Mesothelial cell of epicardium (in vitro differentiated cells): Measurements from ENCODE around the gene SNAPC3. TPM values are rescaled to one million over a fixed set of nuclear protein-coding genes. Genes with fewer than 3 reads are reported as not detected.
A peak's percentile ranks its signal among the peaks of the same experiment; 100 is the strongest.

ENCODE experiments used
- DNase-seq, 2 experiments: peaks; one replicate each; pipeline ENCODE4 v3.0.0; 2021; ENCODE audit warnings: low spot score in 2 of 2; ENCODE audit not compliant: unreplicated experiment in 2 of 2
- H3K27ac Mint-ChIP-seq: 2 replicates; pipeline ENCODE4 v1.8.0; 2021; ENCODE audit warnings: mixed read lengths
- H3K27me3 Mint-ChIP-seq: 2 replicates; pipeline ENCODE4 v1.8.0; 2021; ENCODE audit warnings: low read depth, mixed read lengths
- H3K36me3 Mint-ChIP-seq: 2 replicates; pipeline ENCODE4 v1.8.0; 2021; ENCODE audit warnings: mixed read lengths
- H3K4me1 Mint-ChIP-seq: 2 replicates; pipeline ENCODE4 v1.8.0; 2021; ENCODE audit warnings: mixed read lengths
- H3K4me3 Mint-ChIP-seq: 2 replicates; pipeline ENCODE4 v1.8.0; 2021; ENCODE audit warnings: mild to moderate bottlenecking, moderate library complexity, mixed read lengths
- H3K9me3 Mint-ChIP-seq: 2 replicates; pipeline ENCODE4 v1.8.0; 2021; ENCODE audit warnings: mixed read lengths
- total RNA-seq: library from RNA; stranded (reverse); gene quantifications from 3 replicates; pipeline ENCODE4 v1.2.1, GENCODE V29; 2021
- TF ChIP-seq, protein P1 (sequence below): fragments of 200-600 bp; sonication (generic); IDR thresholded peaks from one replicate; pipeline ENCODE4 v1.5.0; 2021; ENCODE audit warnings: antibody characterized with exemption; ENCODE audit not compliant: unreplicated experiment

Gene SNAPC3
- total RNA-seq, 1 donor from 2014 or later = 43.5 TPM

DNA sequence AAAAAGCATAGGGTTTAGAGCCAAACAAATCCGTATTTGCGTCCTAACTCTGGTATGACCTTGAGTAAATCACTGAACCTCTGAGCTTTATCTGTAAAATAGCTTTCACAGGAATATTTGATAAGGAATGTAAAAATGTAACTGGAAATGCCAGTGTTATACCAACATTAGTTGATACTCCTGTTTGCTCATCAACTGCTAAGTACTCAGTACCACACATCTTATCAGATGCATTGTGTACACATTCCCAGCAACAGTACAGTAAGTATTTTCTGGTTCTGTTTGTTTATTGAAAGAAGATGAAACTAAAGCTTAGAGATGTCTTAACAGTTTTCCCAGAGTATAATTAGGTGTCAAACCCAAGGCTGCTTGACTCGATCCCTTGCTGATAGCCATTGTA is 21.5 kb downstream of the SNAPC3 start:
- DNase-seq = no peak
- no peak overlapping the region for H3K27ac Mint-ChIP-seq
- TF ChIP-seq, protein P1, sequence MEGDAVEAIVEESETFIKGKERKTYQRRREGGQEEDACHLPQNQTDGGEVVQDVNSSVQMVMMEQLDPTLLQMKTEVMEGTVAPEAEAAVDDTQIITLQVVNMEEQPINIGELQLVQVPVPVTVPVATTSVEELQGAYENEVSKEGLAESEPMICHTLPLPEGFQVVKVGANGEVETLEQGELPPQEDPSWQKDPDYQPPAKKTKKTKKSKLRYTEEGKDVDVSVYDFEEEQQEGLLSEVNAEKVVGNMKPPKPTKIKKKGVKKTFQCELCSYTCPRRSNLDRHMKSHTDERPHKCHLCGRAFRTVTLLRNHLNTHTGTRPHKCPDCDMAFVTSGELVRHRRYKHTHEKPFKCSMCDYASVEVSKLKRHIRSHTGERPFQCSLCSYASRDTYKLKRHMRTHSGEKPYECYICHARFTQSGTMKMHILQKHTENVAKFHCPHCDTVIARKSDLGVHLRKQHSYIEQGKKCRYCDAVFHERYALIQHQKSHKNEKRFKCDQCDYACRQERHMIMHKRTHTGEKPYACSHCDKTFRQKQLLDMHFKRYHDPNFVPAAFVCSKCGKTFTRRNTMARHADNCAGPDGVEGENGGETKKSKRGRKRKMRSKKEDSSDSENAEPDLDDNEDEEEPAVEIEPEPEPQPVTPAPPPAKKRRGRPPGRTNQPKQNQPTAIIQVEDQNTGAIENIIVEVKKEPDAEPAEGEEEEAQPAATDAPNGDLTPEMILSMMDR = no peak
- peaks cover 73% of the 10 kb centered on the region for H3K36me3 Mint-ChIP-seq
- peaks cover 16% of the 10 kb centered on the region for H3K9me3 Mint-ChIP-seq
- H3K4me1 Mint-ChIP-seq = no peaks in the 10 kb centered on the region
- no peak overlapping the region for H3K4me3 Mint-ChIP-seq
- no peaks in the 10 kb centered on the region for H3K27me3 Mint-ChIP-seq

DNA sequence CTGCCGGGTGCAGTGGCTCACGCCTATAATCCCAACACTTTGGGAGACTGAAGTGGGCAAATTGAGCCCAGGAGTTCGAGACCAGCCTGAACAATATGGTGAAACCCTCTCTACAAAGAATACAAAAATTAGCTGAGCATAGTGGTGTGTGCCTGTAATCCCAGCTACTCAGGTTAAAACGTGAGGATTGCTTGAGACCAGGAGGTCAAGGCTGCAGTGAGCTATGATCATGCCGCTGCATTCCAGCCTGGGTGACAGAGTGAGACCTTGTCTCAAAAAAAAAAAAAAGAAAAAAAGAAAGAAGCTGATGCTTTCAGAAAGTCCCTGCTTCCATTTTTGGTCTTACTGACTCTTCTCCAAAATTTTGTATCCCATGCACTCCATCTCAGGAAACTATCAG is 31.3 kb downstream of the SNAPC3 start:
- Mint-ChIP-seq H3K27me3 (no peaks in the 10 kb centered on the region), H3K4me1 (no peaks in the 10 kb centered on the region), H3K4me3 (no peak overlapping the region), H3K27ac (no peak overlapping the region), H3K36me3 (peaks cover 40% of the 10 kb centered on the region), H3K9me3 (peaks cover 3% of the 10 kb centered on the region)
- no peak for DNase-seq
- TF ChIP-seq, protein P1 = no peak

- H3K27me3 Mint-ChIP-seq = no peaks in the 10 kb centered on the region
- H3K36me3 Mint-ChIP-seq = peaks cover 35% of the 10 kb centered on the region
- TF ChIP-seq, protein P1 = no peak
- no peak for DNase-seq
- H3K4me3 Mint-ChIP-seq = no peak overlapping the region
- H3K9me3 Mint-ChIP-seq = no peaks in the 10 kb centered on the region
- H3K4me1 Mint-ChIP-seq = no peaks in the 10 kb centered on the region
- H3K27ac Mint-ChIP-seq = no peak overlapping the region
Observed at GRCh38 chr9:15461056-15461455, 38.4 kb downstream of the SNAPC3 start.

- DNase-seq = no peak
- no peaks in the 10 kb centered on the region for H3K27me3 Mint-ChIP-seq
- no peak overlapping the region for H3K4me3 Mint-ChIP-seq
- no peaks in the 10 kb centered on the region for H3K9me3 Mint-ChIP-seq
- H3K36me3 Mint-ChIP-seq = peaks cover 35% of the 10 kb centered on the region
- H3K4me1 Mint-ChIP-seq = no peaks in the 10 kb centered on the region
- no peak overlapping the region for H3K27ac Mint-ChIP-seq
- TF ChIP-seq, protein P1 = no peak
Observed at GRCh38 chr9:15461601-15462000, 38.9 kb downstream of the SNAPC3 start.

- TF ChIP-seq, protein P1 = no peak
- no peak for DNase-seq
- no peak overlapping the region for H3K4me3 Mint-ChIP-seq
- no peaks in the 10 kb centered on the region for H3K27me3 Mint-ChIP-seq
- peaks cover 1% of the 10 kb centered on the region for H3K4me1 Mint-ChIP-seq
- H3K27ac Mint-ChIP-seq = peak overlapping the region; percentile 35
- no peaks in the 10 kb centered on the region for H3K9me3 Mint-ChIP-seq
- H3K36me3 Mint-ChIP-seq = peaks cover 30% of the 10 kb centered on the region
Observed at GRCh38 chr9:15468145-15468544, 45.5 kb downstream of the SNAPC3 start.

GRCh38 chr9:15469406-15469805 is 46.7 kb downstream of the SNAPC3 start:
- H3K9me3 Mint-ChIP-seq = no peaks in the 10 kb centered on the region
- no peak for DNase-seq
- peaks cover 1% of the 10 kb centered on the region for H3K4me1 Mint-ChIP-seq
- H3K27me3 Mint-ChIP-seq = no peaks in the 10 kb centered on the region
- no peak overlapping the region for H3K4me3 Mint-ChIP-seq
- H3K36me3 Mint-ChIP-seq = peaks cover 32% of the 10 kb centered on the region
- H3K27ac Mint-ChIP-seq = no peak overlapping the region
- TF ChIP-seq, protein P1 = no peak
